ENCODE measurements around the gene DENND1A. TPM values are rescaled to one million over a fixed set of nuclear protein-coding genes. Genes with fewer than 3 reads are reported as not detected.

DENND1A gene
- total and polyA plus RNA-seq, 2 experiments from 2014 or later = 13.1 to 14.5 TPM

DNA sequence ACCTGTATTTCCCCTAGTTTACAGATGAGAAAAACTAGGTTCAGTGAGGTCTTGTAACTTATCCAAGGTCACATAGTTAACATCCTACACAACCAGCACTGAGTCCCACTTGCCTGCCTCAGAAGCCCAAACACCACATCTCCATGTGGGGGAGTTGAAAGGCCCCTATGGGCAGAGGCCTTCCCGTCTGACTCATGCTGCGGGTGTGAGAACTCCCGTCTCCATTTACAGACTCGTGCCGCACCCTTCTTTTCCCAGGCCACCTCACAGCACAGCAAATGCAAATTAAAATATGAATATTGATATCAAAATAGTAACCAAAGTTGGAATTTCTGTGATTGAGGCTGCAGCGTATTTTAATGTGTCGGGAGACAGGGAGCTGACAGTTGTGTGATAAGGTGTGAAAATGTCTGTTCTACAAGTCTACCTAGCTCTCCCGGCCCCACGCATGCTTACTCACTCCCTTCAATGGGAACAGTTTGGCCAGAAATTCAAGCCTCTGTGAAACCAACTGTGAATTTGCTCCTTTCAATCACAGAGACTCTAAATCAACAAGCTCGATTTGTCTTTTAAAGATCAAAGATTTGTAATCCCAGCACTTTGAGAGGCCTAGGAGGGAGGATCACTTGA is 483.8 kb downstream of the DENND1A start:
- TF ChIP-seq, protein P1, sequence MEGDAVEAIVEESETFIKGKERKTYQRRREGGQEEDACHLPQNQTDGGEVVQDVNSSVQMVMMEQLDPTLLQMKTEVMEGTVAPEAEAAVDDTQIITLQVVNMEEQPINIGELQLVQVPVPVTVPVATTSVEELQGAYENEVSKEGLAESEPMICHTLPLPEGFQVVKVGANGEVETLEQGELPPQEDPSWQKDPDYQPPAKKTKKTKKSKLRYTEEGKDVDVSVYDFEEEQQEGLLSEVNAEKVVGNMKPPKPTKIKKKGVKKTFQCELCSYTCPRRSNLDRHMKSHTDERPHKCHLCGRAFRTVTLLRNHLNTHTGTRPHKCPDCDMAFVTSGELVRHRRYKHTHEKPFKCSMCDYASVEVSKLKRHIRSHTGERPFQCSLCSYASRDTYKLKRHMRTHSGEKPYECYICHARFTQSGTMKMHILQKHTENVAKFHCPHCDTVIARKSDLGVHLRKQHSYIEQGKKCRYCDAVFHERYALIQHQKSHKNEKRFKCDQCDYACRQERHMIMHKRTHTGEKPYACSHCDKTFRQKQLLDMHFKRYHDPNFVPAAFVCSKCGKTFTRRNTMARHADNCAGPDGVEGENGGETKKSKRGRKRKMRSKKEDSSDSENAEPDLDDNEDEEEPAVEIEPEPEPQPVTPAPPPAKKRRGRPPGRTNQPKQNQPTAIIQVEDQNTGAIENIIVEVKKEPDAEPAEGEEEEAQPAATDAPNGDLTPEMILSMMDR (IDR thresholded peaks at IDR 0.05; ENCODE audit: low read depth, low read length) = no peak
- Histone ChIP-seq H3K36me3 (no peaks in the 10 kb centered on the region), H3K4me1 (ENCODE audit: low read depth) (peaks cover 26% of the 10 kb centered on the region), H3K27ac (no peak overlapping the region), H3K27me3 (no peaks in the 10 kb centered on the region), H3K4me3 (no peak overlapping the region), H3K9me3 (ENCODE audit: low read depth) (no peaks in the 10 kb centered on the region)
- DNase-seq (ENCODE audit: low read depth in 1 of 2, low spot score in 1 of 2) = peak in 1 of 2 donors; percentile 67

DNA sequence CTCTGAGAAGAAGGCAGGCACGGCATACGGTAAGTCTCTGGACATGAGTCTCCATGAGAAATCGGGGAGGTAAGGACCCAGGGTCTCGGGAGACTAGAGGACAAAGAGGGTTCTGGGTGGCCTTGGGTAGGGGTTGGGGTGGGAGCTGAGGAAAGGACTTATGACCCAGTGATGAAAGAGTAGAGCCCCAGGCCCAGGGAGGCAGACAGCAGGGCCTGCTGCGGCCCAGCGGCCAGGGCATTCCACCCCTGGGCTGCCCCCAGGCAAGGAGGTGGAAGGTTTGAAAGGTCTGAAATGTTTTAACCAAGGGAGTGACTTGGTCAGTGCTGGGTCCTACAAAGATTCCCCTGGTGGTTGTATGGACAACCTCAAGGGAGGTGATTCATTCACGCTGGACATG is 484.8 kb downstream of the DENND1A start:
- Histone ChIP-seq H3K27ac (no peak overlapping the region), H3K36me3 (no peaks in the 10 kb centered on the region), H3K9me3 (ENCODE audit: low read depth) (no peaks in the 10 kb centered on the region), H3K4me3 (no peak overlapping the region), H3K27me3 (no peaks in the 10 kb centered on the region), H3K4me1 (ENCODE audit: low read depth) (peaks cover 26% of the 10 kb centered on the region)
- no peak for DNase-seq (ENCODE audit: low read depth in 1 of 2, low spot score in 1 of 2)
- TF ChIP-seq, protein P1 (IDR thresholded peaks at IDR 0.05; ENCODE audit: low read depth, low read length) = no peak

DNA sequence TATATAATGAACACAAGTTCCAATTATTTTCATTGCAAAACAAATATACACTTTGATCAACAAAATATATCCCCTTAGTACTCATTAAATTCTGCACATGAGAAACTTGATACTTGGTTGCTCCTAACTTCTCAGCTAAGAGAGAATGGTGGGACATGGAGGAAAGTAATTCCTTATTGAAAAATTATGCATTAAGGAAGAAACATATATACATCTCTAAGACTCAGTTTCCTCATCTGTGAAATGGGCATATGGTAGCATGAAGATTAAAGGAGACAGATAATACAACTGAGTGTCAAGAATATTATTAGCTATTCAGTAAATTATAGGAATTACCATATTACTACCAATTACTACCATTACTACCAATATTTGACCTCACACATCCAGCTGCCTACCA is 488.2 kb downstream of the DENND1A start:
- Histone ChIP-seq H3K4me1 (ENCODE audit: low read depth) (peaks cover 22% of the 10 kb centered on the region), H3K9me3 (ENCODE audit: low read depth) (no peaks in the 10 kb centered on the region), H3K4me3 (no peak overlapping the region), H3K36me3 (no peaks in the 10 kb centered on the region), H3K27me3 (no peaks in the 10 kb centered on the region), H3K27ac (no peak overlapping the region)
- no peak for DNase-seq (ENCODE audit: low read depth in 1 of 2, low spot score in 1 of 2)
- TF ChIP-seq, protein P1 (IDR thresholded peaks at IDR 0.05; ENCODE audit: low read depth, low read length) = no peak

DNA sequence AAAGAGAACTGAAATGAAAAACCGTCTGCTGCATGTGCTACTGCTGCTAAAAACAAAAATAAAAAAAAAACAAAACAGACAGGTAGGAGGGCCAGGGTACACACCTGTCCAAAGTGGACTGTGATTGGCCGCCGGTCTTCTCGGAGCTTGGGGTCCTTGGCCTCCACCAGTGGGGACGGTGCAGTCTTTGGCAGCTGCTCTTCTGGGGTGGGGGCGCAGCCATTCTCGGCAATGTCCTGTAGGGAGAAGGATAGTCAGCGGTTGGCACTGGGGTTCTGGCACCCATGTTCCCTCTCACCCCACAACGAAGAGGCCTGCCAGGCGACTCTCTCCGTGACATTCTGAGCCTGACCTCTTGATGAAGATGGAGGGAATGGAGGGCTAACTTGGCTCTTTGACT is 489.7 kb downstream of the DENND1A start:
- Histone ChIP-seq H3K9me3 (ENCODE audit: low read depth) (no peaks in the 10 kb centered on the region), H3K27ac (no peak overlapping the region), H3K36me3 (no peaks in the 10 kb centered on the region), H3K27me3 (no peaks in the 10 kb centered on the region), H3K4me3 (no peak overlapping the region), H3K4me1 (ENCODE audit: low read depth) (peaks cover 18% of the 10 kb centered on the region)
- TF ChIP-seq, protein P1 (IDR thresholded peaks at IDR 0.05; ENCODE audit: low read depth, low read length) = no peak
- no peak for DNase-seq (ENCODE audit: low read depth in 1 of 2, low spot score in 1 of 2)

DNA sequence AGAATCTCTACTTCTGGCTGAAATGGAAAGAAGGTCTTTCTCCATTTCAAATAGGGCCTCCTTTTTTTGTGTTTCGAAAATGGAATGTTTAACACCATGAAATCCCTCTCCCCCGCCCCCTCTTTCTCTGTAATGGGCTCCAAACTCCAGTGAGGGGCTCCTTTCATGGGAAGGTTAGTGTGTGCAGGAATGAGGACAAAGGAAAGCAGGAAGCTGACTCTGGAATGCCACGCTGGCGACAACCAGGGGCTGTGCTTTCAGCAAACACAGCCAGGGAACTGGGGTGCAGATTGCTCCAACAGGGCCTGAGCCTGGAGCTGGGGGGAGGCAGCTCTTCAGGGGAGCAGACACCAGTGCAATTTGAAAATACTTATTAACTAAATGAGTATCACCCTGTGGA is 491.1 kb downstream of the DENND1A start:
- DNase-seq (ENCODE audit: low read depth in 1 of 2, low spot score in 1 of 2) = peak; percentile 16 to 55
- Histone ChIP-seq H3K36me3 (no peaks in the 10 kb centered on the region), H3K27me3 (no peaks in the 10 kb centered on the region), H3K4me1 (ENCODE audit: low read depth) (peaks cover 18% of the 10 kb centered on the region), H3K27ac (no peak overlapping the region), H3K9me3 (ENCODE audit: low read depth) (no peaks in the 10 kb centered on the region), H3K4me3 (no peak overlapping the region)
- TF ChIP-seq, protein P1 (IDR thresholded peaks at IDR 0.05; ENCODE audit: low read depth, low read length) = no peak
